GM12878 (cell line): ENCODE results near the gene AGAP1. TPM values are rescaled to one million over a fixed set of nuclear protein-coding genes. Genes with fewer than 3 reads are reported as not detected.
A peak's percentile ranks its signal among the peaks of the same experiment; 100 is the strongest.

Experiments
- ATAC-seq: fragments of 200-7000 bp; cut with Tn5 transposase; 3 replicates; pipeline ENCODE4 v1.9.1; 2020; ENCODE audit warnings: mild to moderate bottlenecking, moderate library complexity
- BruUV-seq: library from RNA; stranded (reverse); fragments of 400-500 nt; replicated peaks from 2 replicates; lab custom pipeline; 2021; lab: Mats Ljungman, UMichigan
- CTCF ChIA-PET: fragments of 300-600 bp; sonication (Branson Sonifier 250); formaldehyde crosslinking; extraction: SDS; loops from one replicate; lab custom pipeline; 2021; ENCODE audit warnings: inconsistent platforms; lab: Yijun Ruan, JAX
- POLR2A ChIA-PET: fragments of 350-600 bp; formaldehyde crosslinking; extraction: SDS; loops from one replicate; lab custom pipeline; 2021; ENCODE audit warnings: inconsistent platforms; lab: Charles Lee
- RAD21 ChIA-PET: fragments of 300-600 bp; sonication (Branson Sonifier 250); formaldehyde crosslinking; loops from one replicate; lab custom pipeline; 2023; ENCODE audit warnings: antibody characterized with exemption; ENCODE audit not compliant: unreplicated experiment; lab: Charles Lee
- SMC1A ChIA-PET: fragments of 300-600 bp; sonication (Branson Sonifier 250); formaldehyde crosslinking; loops from one replicate; lab custom pipeline; 2023; ENCODE audit not compliant: unreplicated experiment, uncharacterized antibody; lab: Charles Lee
- DNase-seq: peaks from one replicate; pipeline ENCODE4 v3.0.0-alpha.2; 2011; ENCODE audit warnings: low read depth, low spot score
- FAIRE-seq: peaks from 3 replicates; lab custom pipeline; 2011; peaks lifted over from hg19 to GRCh38; lab: Jason Lieb, UNC
- H2AFZ ChIP-seq: 2 replicates; pipeline ENCODE4 v1.6.0; 2011; ENCODE audit warnings: low read depth, low read length, control low read depth; ENCODE audit not compliant: control insufficient read depth
- H3K27ac ChIP-seq: 2 replicates; pipeline ENCODE4 v1.5.1; 2011; ENCODE audit warnings: control low read depth; ENCODE audit not compliant: control insufficient read depth, insufficient read depth
- H3K27me3 ChIP-seq, 2 experiments: replicated peaks in 1 of 2; 2 replicates each; pipeline versions ENCODE4 v1.6.0 to v1.6.1; 2011; ENCODE audit warnings: low read length in 1 of 2; ENCODE audit not compliant: control insufficient read depth in 2 of 2, insufficient read depth in 2 of 2
- H3K36me3 ChIP-seq, 2 experiments: 2 replicates each; pipeline ENCODE4 v1.5.1; 2011; ENCODE audit warnings: low read length in 1 of 2; ENCODE audit not compliant: control insufficient read depth in 2 of 2, insufficient read depth in 2 of 2
- H3K4me1 ChIP-seq: 2 replicates; pipeline ENCODE4 v1.6.1; 2011; ENCODE audit warnings: mild to moderate bottlenecking, low read length, moderate library complexity, mixed read lengths; ENCODE audit not compliant: control insufficient read depth, insufficient read depth
- H3K4me2 ChIP-seq: 2 replicates; pipeline ENCODE4 v1.6.0; 2011; ENCODE audit warnings: control low read depth; ENCODE audit not compliant: control insufficient read depth, insufficient read depth
- H3K4me3 ChIP-seq: fragments of 200-600 bp; sonication (generic); 2 replicates; pipeline ENCODE4 v1.5.1; 2016
- H3K79me2 ChIP-seq: 2 replicates; pipeline ENCODE4 v1.6.0; 2011; ENCODE audit warnings: low read length; ENCODE audit not compliant: control insufficient read depth, insufficient read depth
- H3K9ac ChIP-seq: 2 replicates; pipeline ENCODE4 v1.8.0; 2011; ENCODE audit warnings: low read length, control low read depth, mixed read lengths; ENCODE audit not compliant: control insufficient read depth, insufficient read depth
- H3K9me3 ChIP-seq: replicated peaks from 3 replicates; pipeline ENCODE4 v1.5.1; 2011; ENCODE audit warnings: mild to moderate bottlenecking, low read length; ENCODE audit not compliant: control insufficient read depth, insufficient read depth
- H4K20me1 ChIP-seq: 2 replicates; pipeline ENCODE4 v1.6.0; 2011; ENCODE audit not compliant: control insufficient read depth, insufficient read depth
- ATF3 ChIP-seq: IDR thresholded peaks from 2 replicates; pipeline ENCODE4 v1.6.1; 2011; ENCODE audit warnings: low read depth, mild to moderate bottlenecking, low read length, moderate library complexity, borderline replicate concordance; ENCODE audit errors: extremely low read depth
- BHLHE40 ChIP-seq, 2 experiments: fragments of 450-650 bp in 1 of 2; IDR thresholded peaks; 2 replicates each; pipeline ENCODE4 v1.6.1; 2011 to 2017; ENCODE audit warnings: low read depth in 2 of 2, borderline replicate concordance in 1 of 2, improper control_type of control experiment in 1 of 2, low read length in 1 of 2, mild to moderate bottlenecking in 1 of 2
- E2F8 ChIP-seq: fragments of 450-650 bp; IDR thresholded peaks from 2 replicates; pipeline ENCODE4 v1.6.1; 2018; ENCODE audit warnings: mild to moderate bottlenecking, low read depth, moderate library complexity; ENCODE audit not compliant: partially characterized antibody
- ETV6 ChIP-seq, 2 experiments: fragments of 450-650 bp in 1 of 2; IDR thresholded peaks in 1 of 2; conservative IDR thresholded peaks in 1 of 2; 2 replicates each; pipeline ENCODE4 v1.6.1; 2014; ENCODE audit warnings: antibody characterized with exemption in 1 of 2, borderline replicate concordance in 1 of 2, low read depth in 1 of 2, mild to moderate bottlenecking in 1 of 2, moderate library complexity in 1 of 2
- FOS ChIP-seq: IDR thresholded peaks from 3 replicates; pipeline ENCODE4 v1.6.1; 2011; ENCODE audit warnings: borderline replicate concordance; ENCODE audit not compliant: insufficient read length; ENCODE audit errors: extremely low read depth
- MTA3 ChIP-seq: IDR thresholded peaks from 2 replicates; pipeline ENCODE4 v1.6.1; 2012; ENCODE audit warnings: low read length, inconsistent platforms, borderline replicate concordance
- MYC ChIP-seq: IDR thresholded peaks from 2 replicates; pipeline ENCODE4 v1.6.1; 2011; ENCODE audit warnings: mild to moderate bottlenecking, low read length, moderate library complexity, inconsistent platforms; ENCODE audit not compliant: insufficient read depth, insufficient replicate concordance, insufficient read length, severe bottlenecking
- SKIL ChIP-seq: fragments of 450-650 bp; IDR thresholded peaks from 2 replicates; pipeline ENCODE4 v1.6.1; 2017; ENCODE audit warnings: mild to moderate bottlenecking, low read depth, inconsistent platforms; ENCODE audit not compliant: poor library complexity, severe bottlenecking
- USF1 ChIP-seq: IDR thresholded peaks from 2 replicates; pipeline ENCODE4 v1.6.1; 2011; ENCODE audit warnings: borderline replicate concordance, low read depth, mild to moderate bottlenecking, moderate library complexity, mixed read lengths, low read length; ENCODE audit not compliant: insufficient read depth; ENCODE audit errors: extremely low read length
- WGBS: methylation state at CpG from one replicate; pipeline ENCODE4 v1.1.6; 2016; ENCODE audit warnings: low lambda C conversion rate; ENCODE audit not compliant: insufficient replicate concordance, insufficient coverage; ENCODE audit errors: missing lambda C conversion rate; 5-methylcytosine and 5-hydroxymethylcytosine counted together
- in situ Hi-C: fragments of 300-500 bp; cut with MboI; formaldehyde crosslinking; loops from 9 replicates; pipeline ENCODE4 v1.14.3; 2018; ENCODE audit warnings: mixed read lengths
- intact Hi-C: fragments of 100-400 bp; cut with micrococcal nuclease; formaldehyde crosslinking; loops from one replicate; pipeline ENCODE4 v1.14.2; 2022; ENCODE audit not compliant: unreplicated experiment
- polyA plus RNA-seq, 11 experiments: library from polyadenylated mRNA; depleted of rRNA in 4 of 11; unstranded in 6 of 11; stranded (reverse) in 5 of 11; fragments of >200 nt; fragmentation: Nextera tagmentation in 4 of 11; fragmentation: Illumina TruSeq in 1 of 11; extraction: Ambion mirVana in 4 of 11; extraction: Trizol in 1 of 11; gene quantifications; 1 replicate in 1 of 11; 2 replicates in 10 of 11; pipeline versions ENCODE4 v1.2.1 to v1.2.3, GENCODE V29; 2011 to 2016; ENCODE audit warnings: inconsistent platforms in 2 of 11, missing spikeins in 2 of 11, low read depth in 1 of 11
- total RNA-seq, 4 experiments: library from RNA; depleted of rRNA in 3 of 4; stranded (reverse); fragments of >200 nt in 3 of 4; fragmentation: Illumina TruSeq in 1 of 4; extraction: Trizol in 1 of 4; gene quantifications; 2 replicates each; pipeline versions ENCODE4 v1.2.1 to v1.2.3, GENCODE V29; 2013 to 2021
- TF ChIP-seq, protein P1 (sequence below): fragments of 450-650 bp; IDR thresholded peaks from 2 replicates; pipeline ENCODE4 v1.6.1; 2017; ENCODE audit warnings: antibody characterized with exemption, mild to moderate bottlenecking, moderate library complexity

Gene AGAP1
- total and polyA plus RNA-seq, 10 of the 15 experiments (the other 5 are each of a cell fraction or from before 2014, with no cell fraction given) = 0.05 to 0.15 (median 0.06) TPM; not detected in 7

DNA sequence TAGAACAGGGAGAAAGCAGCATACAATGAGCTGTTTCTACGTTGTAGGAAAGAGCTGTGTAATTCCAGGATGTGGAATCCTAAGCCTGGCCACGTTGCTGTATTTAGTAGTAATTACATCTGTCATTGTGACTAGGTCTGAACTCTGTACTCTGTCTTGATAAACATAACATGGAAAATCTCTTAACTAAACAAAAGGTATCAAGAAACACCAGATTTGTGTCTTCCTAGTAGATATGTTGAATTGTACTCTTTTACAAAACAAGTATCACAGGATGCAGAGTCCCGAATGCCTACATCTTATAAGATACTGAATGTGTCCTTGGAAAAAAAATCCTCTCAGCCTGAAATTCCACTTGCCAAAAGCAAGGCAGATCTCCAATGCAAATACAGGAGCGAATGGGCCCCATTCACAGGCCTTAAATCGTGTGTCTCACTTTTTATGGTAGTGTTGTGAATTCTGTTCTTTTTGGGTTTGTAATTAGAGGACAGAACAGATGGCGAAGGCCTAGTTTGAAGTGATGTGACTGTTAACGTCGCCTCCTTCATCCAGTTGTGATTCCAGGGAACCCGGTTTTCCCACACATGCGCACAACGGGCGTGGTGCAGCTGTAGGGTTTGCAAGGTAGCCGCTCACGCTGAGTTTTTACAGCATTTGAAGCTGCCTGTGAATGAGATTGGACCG lies 427.8 kb downstream of the AGAP1 start:
- in situ Hi-C loops = no loop called here
- intact Hi-C loops = no loop called here
- ATAC-seq = no peak
- Histone ChIP-seq H3K27me3 (peaks cover 0 to 3% of the 10 kb centered on the region in 2 experiments; a peak in 2 of 4 replicates), H2AFZ (no peak overlapping the region), H3K9me3 (no peaks in the 10 kb centered on the region), H3K27ac (no peak overlapping the region), H4K20me1 (no peaks in the 10 kb centered on the region; the same call in 1 of the 2 replicates), H3K79me2 (no peaks in the 10 kb centered on the region), H3K4me2 (no peak overlapping the region), H3K4me3 (no peak overlapping the region), H3K4me1 (no peaks in the 10 kb centered on the region), H3K9ac (no peak overlapping the region), H3K36me3 (no peaks in the 10 kb centered on the region)
- RAD21 ChIA-PET = no interaction called here
- SMC1A ChIA-PET = no interaction called here
- POLR2A ChIA-PET = no interaction called here
- WGBS = 30% methylated on average over 15 of the region's 15 CpGs
- CTCF ChIA-PET = interaction anchor here (0.7 kb wide), 1 partner anchor 33 kb away, joined by 3 read pairs; no protein-coding TSS in a partner anchor
- FAIRE-seq = peak; percentile 44
- no TSS peak for BruUV-seq
- no peak for DNase-seq
- TF ChIP-seq, protein P1, sequence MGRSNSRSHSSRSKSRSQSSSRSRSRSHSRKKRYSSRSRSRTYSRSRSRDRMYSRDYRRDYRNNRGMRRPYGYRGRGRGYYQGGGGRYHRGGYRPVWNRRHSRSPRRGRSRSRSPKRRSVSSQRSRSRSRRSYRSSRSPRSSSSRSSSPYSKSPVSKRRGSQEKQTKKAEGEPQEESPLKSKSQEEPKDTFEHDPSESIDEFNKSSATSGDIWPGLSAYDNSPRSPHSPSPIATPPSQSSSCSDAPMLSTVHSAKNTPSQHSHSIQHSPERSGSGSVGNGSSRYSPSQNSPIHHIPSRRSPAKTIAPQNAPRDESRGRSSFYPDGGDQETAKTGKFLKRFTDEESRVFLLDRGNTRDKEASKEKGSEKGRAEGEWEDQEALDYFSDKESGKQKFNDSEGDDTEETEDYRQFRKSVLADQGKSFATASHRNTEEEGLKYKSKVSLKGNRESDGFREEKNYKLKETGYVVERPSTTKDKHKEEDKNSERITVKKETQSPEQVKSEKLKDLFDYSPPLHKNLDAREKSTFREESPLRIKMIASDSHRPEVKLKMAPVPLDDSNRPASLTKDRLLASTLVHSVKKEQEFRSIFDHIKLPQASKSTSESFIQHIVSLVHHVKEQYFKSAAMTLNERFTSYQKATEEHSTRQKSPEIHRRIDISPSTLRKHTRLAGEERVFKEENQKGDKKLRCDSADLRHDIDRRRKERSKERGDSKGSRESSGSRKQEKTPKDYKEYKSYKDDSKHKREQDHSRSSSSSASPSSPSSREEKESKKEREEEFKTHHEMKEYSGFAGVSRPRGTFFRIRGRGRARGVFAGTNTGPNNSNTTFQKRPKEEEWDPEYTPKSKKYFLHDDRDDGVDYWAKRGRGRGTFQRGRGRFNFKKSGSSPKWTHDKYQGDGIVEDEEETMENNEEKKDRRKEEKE = no peak
- TF ChIP-seq MYC (no peak), SKIL (no peak), USF1 (no peak), ATF3 (no peak), E2F8 (no peak), FOS (no peak), MTA3 (no peak), BHLHE40 (IDR thresholded peaks at IDR 0.05; ENCODE audit: borderline replicate concordance in 1 of 2, low read depth in 2 of 2, low read length in 1 of 2) (no peak), ETV6 (conservative IDR thresholded peaks at IDR 0.05 in 1 of 2, IDR thresholded peaks at IDR 0.05 in 1 of 2; ENCODE audit: borderline replicate concordance in 1 of 2, low read depth in 1 of 2) (no peak)
